OCI-LY1 (cell line): ENCODE measurements around the gene WDR70.

Experiments used
- EZH2 ChIP-seq: fragments of 200-600 bp; sonication (generic), shearing (Covaris generic); IDR thresholded peaks from 2 replicates; pipeline ENCODE4 v1.8.0; 2017; ENCODE audit warnings: borderline replicate concordance, mixed run types, mild to moderate bottlenecking, antibody characterized with exemption, low read length, moderate library complexity, mixed read lengths
- TF ChIP-seq, protein P1 (sequence below): fragments of 200-600 bp; sonication (generic), shearing (Covaris generic); IDR thresholded peaks from 2 replicates; pipeline ENCODE4 v1.5.1; 2017; ENCODE audit warnings: mild to moderate bottlenecking, antibody characterized with exemption, low read length, moderate library complexity, mixed read lengths

DNA sequence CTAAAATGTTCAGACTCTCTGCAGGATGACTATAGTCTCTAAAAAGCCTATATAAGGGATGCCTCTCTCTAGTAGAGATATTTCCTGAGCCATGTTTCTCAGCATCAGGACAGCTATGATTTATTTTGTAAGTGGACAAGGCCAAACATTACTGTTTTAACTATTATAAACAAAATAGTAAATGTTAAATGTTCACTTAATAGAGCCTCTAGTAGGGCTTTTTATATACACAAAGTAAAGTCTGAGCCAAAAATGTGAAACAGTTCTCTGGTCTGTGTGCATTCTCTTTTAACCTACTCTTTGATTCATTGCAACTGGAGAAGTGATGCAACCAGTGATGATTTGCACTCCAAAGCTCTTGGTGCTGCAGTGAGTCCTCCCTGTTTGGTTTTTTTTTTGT, 240.2 kb downstream of the WDR70 start:
- TF ChIP-seq, protein P1, sequence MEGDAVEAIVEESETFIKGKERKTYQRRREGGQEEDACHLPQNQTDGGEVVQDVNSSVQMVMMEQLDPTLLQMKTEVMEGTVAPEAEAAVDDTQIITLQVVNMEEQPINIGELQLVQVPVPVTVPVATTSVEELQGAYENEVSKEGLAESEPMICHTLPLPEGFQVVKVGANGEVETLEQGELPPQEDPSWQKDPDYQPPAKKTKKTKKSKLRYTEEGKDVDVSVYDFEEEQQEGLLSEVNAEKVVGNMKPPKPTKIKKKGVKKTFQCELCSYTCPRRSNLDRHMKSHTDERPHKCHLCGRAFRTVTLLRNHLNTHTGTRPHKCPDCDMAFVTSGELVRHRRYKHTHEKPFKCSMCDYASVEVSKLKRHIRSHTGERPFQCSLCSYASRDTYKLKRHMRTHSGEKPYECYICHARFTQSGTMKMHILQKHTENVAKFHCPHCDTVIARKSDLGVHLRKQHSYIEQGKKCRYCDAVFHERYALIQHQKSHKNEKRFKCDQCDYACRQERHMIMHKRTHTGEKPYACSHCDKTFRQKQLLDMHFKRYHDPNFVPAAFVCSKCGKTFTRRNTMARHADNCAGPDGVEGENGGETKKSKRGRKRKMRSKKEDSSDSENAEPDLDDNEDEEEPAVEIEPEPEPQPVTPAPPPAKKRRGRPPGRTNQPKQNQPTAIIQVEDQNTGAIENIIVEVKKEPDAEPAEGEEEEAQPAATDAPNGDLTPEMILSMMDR, result no peak
- no peak for TF ChIP-seq EZH2
